Suprapubic skin (tissue), 4 donors: ENCODE measurements around the gene ITPRIPL2. TPM values are rescaled to one million over a fixed set of nuclear protein-coding genes. Genes with fewer than 3 reads are reported as not detected.

Experiments used
- DNase-seq, 2 donors: peaks; one replicate each; pipeline ENCODE4 v3.0.0-alpha.2; 2019; ENCODE audit warnings: low spot score in 2 of 2
- H3K27ac ChIP-seq: fragments of 200-600 bp; sonication (generic); one replicate; pipeline ENCODE4 v1.5.1; 2019
- H3K27me3 ChIP-seq: fragments of 200-600 bp; sonication (generic); one replicate; pipeline ENCODE4 v1.5.1; 2019
- H3K36me3 ChIP-seq: fragments of 200-600 bp; sonication (generic); one replicate; pipeline ENCODE4 v1.5.1; 2019
- H3K4me1 ChIP-seq: fragments of 200-600 bp; sonication (generic); one replicate; pipeline ENCODE4 v1.5.1; 2019
- H3K4me3 ChIP-seq: fragments of 200-600 bp; sonication (generic); one replicate; pipeline ENCODE4 v1.5.1; 2019; ENCODE audit warnings: mild to moderate bottlenecking
- H3K9me3 ChIP-seq: fragments of 200-600 bp; sonication (generic); one replicate; pipeline ENCODE4 v1.5.1; 2019
- CTCF ChIP-seq, 2 donors: fragments of 200-600 bp in 1 of 2; fragments of 450-650 bp in 1 of 2; sonication (generic) in 1 of 2; IDR thresholded peaks; one replicate each; pipeline ENCODE4 v1.5.1; 2016 to 2019; ENCODE audit warnings: antibody characterized with exemption in 2 of 2, mild to moderate bottlenecking in 1 of 2, moderate library complexity in 1 of 2
- EP300 ChIP-seq: sonication (generic); formaldehyde crosslinking; IDR thresholded peaks from one replicate; pipeline ENCODE4 v1.6.1; 2017; ENCODE audit warnings: antibody characterized with exemption
- POLR2A ChIP-seq, 2 donors: fragments of 450-650 bp; IDR thresholded peaks; one replicate each; pipeline ENCODE4 v1.6.1; 2017; ENCODE audit warnings: antibody characterized with exemption in 2 of 2, mild to moderate bottlenecking in 2 of 2, moderate library complexity in 2 of 2
- POLR2AphosphoS5 ChIP-seq, 3 donors: sonication (generic); formaldehyde crosslinking; IDR thresholded peaks; one replicate each; pipeline ENCODE4 v1.6.1; 2017; ENCODE audit warnings: antibody characterized with exemption in 3 of 3
- WGBS: methylation state at CpG from one replicate; pipeline ENCODE4 v1.1.5; 2018; 5-methylcytosine and 5-hydroxymethylcytosine counted together
- total RNA-seq, 4 donors: library from RNA; depleted of rRNA; stranded (reverse); fragments of >200 nt; gene quantifications; one replicate each; pipeline ENCODE4 v1.1.0, GENCODE V29; 2016

The ITPRIPL2 gene
- total RNA-seq, 4 donors from 2014 or later, result 39.0 to 91.9 (median 69.6) TPM

GRCh38 chr16:19151310-19151709 is 37.5 kb downstream of the ITPRIPL2 start:
- no peaks in the 10 kb centered on the region for H3K4me1 ChIP-seq
- no peaks in the 10 kb centered on the region for H3K9me3 ChIP-seq
- no peak overlapping the region for H3K27ac ChIP-seq
- H3K36me3 ChIP-seq, result no peaks in the 10 kb centered on the region
- 67% methylated on average over 2 of the region's 2 CpGs for WGBS
- no peak overlapping the region for H3K4me3 ChIP-seq
- no peak for TF ChIP-seq CTCF (IDR thresholded peaks at IDR 0.05)
- no peak for TF ChIP-seq POLR2AphosphoS5 (IDR thresholded peaks at IDR 0.05)
- no peak for TF ChIP-seq POLR2A (IDR thresholded peaks at IDR 0.05)
- TF ChIP-seq EP300, result no peak
- DNase-seq, result no peak
- no peaks in the 10 kb centered on the region for H3K27me3 ChIP-seq

- TF ChIP-seq POLR2A (IDR thresholded peaks at IDR 0.05), result no peak
- no peak for TF ChIP-seq CTCF (IDR thresholded peaks at IDR 0.05)
- no peak for TF ChIP-seq POLR2AphosphoS5 (IDR thresholded peaks at IDR 0.05)
- no peak for TF ChIP-seq EP300
- 93% methylated on average over 1 of the region's 1 CpG for WGBS
- Histone ChIP-seq H3K4me3 (no peak overlapping the region), H3K27ac (no peak overlapping the region), H3K27me3 (no peaks in the 10 kb centered on the region), H3K4me1 (no peaks in the 10 kb centered on the region), H3K36me3 (no peaks in the 10 kb centered on the region), H3K9me3 (no peaks in the 10 kb centered on the region)
- no peak for DNase-seq
Observed at GRCh38 chr16:19152042-19152441, 38.3 kb downstream of the ITPRIPL2 start.

GRCh38 chr16:19153876-19154275 is 40.1 kb downstream of the ITPRIPL2 start:
- H3K4me1 ChIP-seq, result no peaks in the 10 kb centered on the region
- 81% methylated on average over 4 of the region's 4 CpGs for WGBS

GRCh38 chr16:19162085-19162484 is 48.3 kb downstream of the ITPRIPL2 start:
- Histone ChIP-seq H3K4me1 (no peaks in the 10 kb centered on the region), H3K4me3 (no peak overlapping the region), H3K36me3 (no peaks in the 10 kb centered on the region), H3K9me3 (no peaks in the 10 kb centered on the region), H3K27me3 (no peaks in the 10 kb centered on the region), H3K27ac (no peak overlapping the region)
- WGBS, result 78% methylated on average over 4 of the region's 4 CpGs
- TF ChIP-seq POLR2AphosphoS5 (IDR thresholded peaks at IDR 0.05) (no peak), CTCF (IDR thresholded peaks at IDR 0.05) (no peak), POLR2A (IDR thresholded peaks at IDR 0.05) (no peak)
- no peak for DNase-seq

More at GRCh38 chr16:19153876-19154275, 40.1 kb downstream of the ITPRIPL2 start:
- DNase-seq, result no peak
- Histone ChIP-seq H3K27ac (no peak overlapping the region), H3K36me3 (no peaks in the 10 kb centered on the region), H3K27me3 (no peaks in the 10 kb centered on the region), H3K4me3 (no peak overlapping the region), H3K9me3 (no peaks in the 10 kb centered on the region)
- TF ChIP-seq CTCF (IDR thresholded peaks at IDR 0.05), result no peak
- TF ChIP-seq POLR2AphosphoS5 (IDR thresholded peaks at IDR 0.05), result no peak

- WGBS, result 89% methylated on average over 1 of the region's 1 CpG
- Histone ChIP-seq H3K27ac (no peak overlapping the region), H3K4me3 (no peak overlapping the region), H3K4me1 (peaks cover 9% of the 10 kb centered on the region), H3K9me3 (no peaks in the 10 kb centered on the region), H3K36me3 (no peaks in the 10 kb centered on the region), H3K27me3 (peaks cover 8% of the 10 kb centered on the region)
- TF ChIP-seq CTCF (IDR thresholded peaks at IDR 0.05) (no peak), POLR2AphosphoS5 (IDR thresholded peaks at IDR 0.05) (no peak), EP300 (no peak), POLR2A (IDR thresholded peaks at IDR 0.05) (no peak)
- no peak for DNase-seq
Observed at GRCh38 chr16:19163215-19163614, 49.5 kb downstream of the ITPRIPL2 start.
